Stimulated activated naive CD8-positive, alpha-beta T cell treated with anti-CD3 and anti-CD28 coated beads, Interleukin-15, amount 100 ng/mL, for 72 hours (primary cell): ENCODE data around the gene KRT86.
"Not testable (repeated sequence)": the region's sequence is repeated elsewhere in the genome, so short reads cannot be mapped to it uniquely, and the experiment has no call there.

Experiments used
- ATAC-seq: fragments of 150-1000 bp; cut with Tn5 transposase; 2 replicates; pipeline ENCODE4 v1.10.0; 2021; ENCODE audit warnings: mild to moderate bottlenecking, moderate library complexity
- DNase-seq, 2 donors: peaks; one replicate each; pipeline ENCODE4 v3.0.0; 2021 to 2022
- H3K27ac Mint-ChIP-seq, 2 donors: one replicate each; pipeline ENCODE4 v1.8.0; 2022; ENCODE audit warnings: mild to moderate bottlenecking in 2 of 2, mixed read lengths in 2 of 2, moderate library complexity in 2 of 2
- H3K27me3 Mint-ChIP-seq: one replicate; pipeline ENCODE4 v1.8.0; 2022; ENCODE audit warnings: mixed read lengths
- H3K4me1 Mint-ChIP-seq: one replicate; pipeline ENCODE4 v1.8.0; 2022; ENCODE audit warnings: mild to moderate bottlenecking, mixed read lengths
- H3K4me3 Mint-ChIP-seq, 2 donors: one replicate each; pipeline ENCODE4 v1.8.0; 2022; ENCODE audit warnings: mild to moderate bottlenecking in 2 of 2, mixed read lengths in 2 of 2, moderate library complexity in 1 of 2
- H3K9me3 Mint-ChIP-seq, 2 donors: one replicate each; pipeline ENCODE4 v1.8.0; 2022; ENCODE audit warnings: mixed read lengths in 2 of 2

Gene KRT86

DNA sequence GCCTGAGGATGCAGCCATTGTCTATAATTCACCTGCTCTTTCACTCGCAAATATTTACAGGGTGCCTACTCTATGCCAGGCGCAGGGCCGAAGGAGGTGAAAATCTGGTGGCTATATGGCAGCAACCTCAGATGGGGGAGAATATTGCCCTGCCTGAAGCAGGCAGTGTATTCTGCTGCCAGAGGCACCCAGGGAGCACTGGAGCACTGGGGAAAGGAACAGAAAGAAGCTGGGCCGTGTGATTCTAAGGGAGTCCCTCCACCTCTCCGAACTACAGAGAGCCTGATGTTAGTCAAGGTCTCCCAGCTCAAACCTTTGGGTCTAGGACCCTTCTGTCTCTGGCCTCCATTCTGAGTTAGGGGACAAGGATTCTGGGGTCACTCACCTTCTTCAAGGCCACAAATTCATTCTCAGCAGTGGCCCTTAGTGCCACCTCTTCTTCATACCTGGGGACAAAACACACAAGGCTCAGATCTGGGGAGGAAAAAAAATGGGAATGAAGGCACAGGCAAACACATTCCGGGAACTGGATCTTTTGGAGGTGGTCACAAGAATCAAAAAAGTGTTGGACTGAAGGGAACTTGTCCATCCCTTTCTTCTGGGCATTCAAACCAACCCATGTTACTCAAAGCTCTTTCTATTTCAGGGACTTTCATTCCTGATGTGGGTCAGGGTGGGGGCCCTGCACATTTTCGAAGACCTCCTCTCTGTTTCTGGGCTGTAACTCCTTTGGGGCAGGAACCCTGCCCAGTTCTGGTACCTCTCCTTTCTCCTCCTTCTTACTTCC is 19.3 kb upstream of the KRT86 start:
- Mint-ChIP-seq H3K27ac (no peak overlapping the region), H3K27me3 (peaks cover 92% of the 10 kb centered on the region)

DNA sequence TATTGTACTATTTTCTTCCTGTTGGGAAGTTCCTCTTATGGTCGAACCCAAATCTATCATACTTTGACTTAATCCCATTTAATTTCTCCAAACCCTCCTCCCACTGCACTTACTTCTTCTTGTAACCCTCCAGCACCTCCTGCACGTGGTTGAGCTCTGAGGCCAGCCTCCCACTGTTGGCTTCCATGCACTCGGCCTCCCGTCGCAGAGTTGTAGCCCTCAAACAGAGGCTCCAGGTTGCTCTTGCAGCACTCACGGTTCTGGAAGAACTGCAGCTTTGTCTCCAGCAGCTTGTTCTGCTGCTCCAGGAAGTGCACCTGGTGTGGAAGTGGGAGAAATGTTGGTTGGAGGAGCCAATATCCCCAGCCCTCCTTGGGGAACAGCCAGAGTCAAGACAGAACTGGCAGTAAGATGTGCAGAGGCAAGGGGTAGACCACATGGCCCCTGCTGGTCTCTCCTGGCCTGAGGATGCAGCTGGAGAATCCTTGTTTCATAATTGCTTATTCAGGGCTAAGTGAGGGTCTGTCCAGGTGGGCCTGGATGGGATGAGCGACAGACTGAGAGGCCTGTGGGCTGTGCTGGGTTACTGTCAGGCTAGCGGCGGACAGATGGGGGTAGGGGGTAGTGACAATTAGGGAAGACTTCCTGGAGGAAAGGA is 18.4 kb upstream of the KRT86 start:
- H3K27me3 Mint-ChIP-seq = peaks cover 92% of the 10 kb centered on the region
- DNase-seq (no peak), ATAC-seq (no peak)
- no peak overlapping the region for H3K27ac Mint-ChIP-seq
- no peaks in the 10 kb centered on the region for H3K9me3 Mint-ChIP-seq
- H3K4me1 Mint-ChIP-seq = peaks cover 30% of the 10 kb centered on the region
- H3K4me3 Mint-ChIP-seq = no peak overlapping the region

More for the DNA sequence above, 19.3 kb upstream of the KRT86 start:
- Mint-ChIP-seq H3K4me3 (no peak overlapping the region), H3K4me1 (peaks cover 31% of the 10 kb centered on the region), H3K9me3 (no peaks in the 10 kb centered on the region)
- DNase-seq (no peak), ATAC-seq (no peak)

DNA sequence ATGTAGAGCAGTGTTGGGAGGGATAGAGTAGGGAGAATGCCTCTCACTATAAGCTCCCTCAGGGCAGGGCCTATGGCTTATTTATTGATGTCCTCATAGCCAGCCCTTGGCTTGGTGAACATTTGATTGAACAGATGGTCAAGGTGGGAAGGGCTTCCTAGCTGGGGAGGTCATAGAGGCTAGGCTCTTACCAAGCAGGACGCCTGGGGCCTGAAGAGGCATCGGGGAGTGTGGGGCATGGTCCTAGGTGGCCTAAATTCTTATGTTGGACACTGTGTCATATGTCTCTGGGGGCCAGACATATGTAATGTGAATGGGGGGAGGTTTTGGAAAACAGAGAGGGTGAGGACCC is 17.9 kb upstream of the KRT86 start:
- no peaks in the 10 kb centered on the region for H3K9me3 Mint-ChIP-seq
- H3K4me3 Mint-ChIP-seq = no peak overlapping the region
- DNase-seq (no peak), ATAC-seq (no peak)
- no peak overlapping the region for H3K27ac Mint-ChIP-seq
- peaks cover 92% of the 10 kb centered on the region for H3K27me3 Mint-ChIP-seq
- H3K4me1 Mint-ChIP-seq = peaks cover 25% of the 10 kb centered on the region

DNA sequence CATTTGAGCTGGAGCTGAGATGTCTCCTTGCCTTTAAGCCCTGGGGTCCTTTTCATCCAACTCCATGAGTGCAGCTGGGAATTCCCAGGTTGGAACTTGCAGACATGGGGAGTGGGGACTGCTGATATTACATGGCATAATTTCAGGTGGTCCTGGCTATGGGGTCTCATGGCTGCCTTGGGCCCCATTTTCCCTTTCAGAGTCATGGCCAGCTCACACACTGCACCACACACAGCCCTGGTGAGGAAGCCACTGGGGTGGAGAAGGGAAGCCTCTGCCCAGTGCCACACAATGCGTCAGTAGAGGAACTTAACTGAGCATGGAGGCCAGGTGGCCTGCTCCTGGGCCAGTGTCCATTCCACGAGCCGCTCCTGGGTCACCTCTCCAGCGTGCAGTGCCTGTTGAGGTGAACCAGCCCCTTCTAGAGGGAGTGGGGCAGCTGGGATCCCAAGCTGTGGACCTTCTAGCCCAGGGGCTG is 17.3 kb upstream of the KRT86 start:
- peaks cover 19% of the 10 kb centered on the region for H3K4me1 Mint-ChIP-seq
- DNase-seq (no peak), ATAC-seq (peak; percentile 27)
- H3K9me3 Mint-ChIP-seq = no peaks in the 10 kb centered on the region
- no peak overlapping the region for H3K27ac Mint-ChIP-seq
- no peak overlapping the region for H3K4me3 Mint-ChIP-seq
- peaks cover 94% of the 10 kb centered on the region for H3K27me3 Mint-ChIP-seq

DNA sequence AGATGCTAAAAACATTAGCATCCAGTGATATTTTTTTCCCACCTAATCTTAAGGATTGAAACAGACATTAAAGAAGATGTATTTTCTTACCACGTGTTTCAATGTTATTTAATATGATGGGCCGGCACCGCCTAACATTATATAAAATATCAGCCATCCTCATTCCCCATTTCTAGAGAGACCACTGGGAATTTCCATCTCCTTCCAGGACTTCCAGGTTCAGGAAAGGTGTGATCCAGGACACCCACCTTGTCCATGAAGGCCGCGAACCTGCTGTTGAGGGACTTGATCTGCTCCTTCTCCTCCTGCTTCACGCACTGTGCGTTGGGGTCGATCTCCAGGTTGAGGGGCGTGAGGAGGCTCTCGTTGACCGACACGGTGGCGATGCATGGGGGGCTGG is 16.5 kb upstream of the KRT86 start:
- DNase-seq, H3K9me3 Mint-ChIP-seq, ATAC-seq, H3K27ac Mint-ChIP-seq: not testable (repeated sequence)
- peak overlapping the region in 1 of 2 donors; percentile 4 for H3K4me3 Mint-ChIP-seq
- H3K27me3 Mint-ChIP-seq = peaks cover 96% of the 10 kb centered on the region
- H3K4me1 Mint-ChIP-seq = peaks cover 18% of the 10 kb centered on the region

DNA sequence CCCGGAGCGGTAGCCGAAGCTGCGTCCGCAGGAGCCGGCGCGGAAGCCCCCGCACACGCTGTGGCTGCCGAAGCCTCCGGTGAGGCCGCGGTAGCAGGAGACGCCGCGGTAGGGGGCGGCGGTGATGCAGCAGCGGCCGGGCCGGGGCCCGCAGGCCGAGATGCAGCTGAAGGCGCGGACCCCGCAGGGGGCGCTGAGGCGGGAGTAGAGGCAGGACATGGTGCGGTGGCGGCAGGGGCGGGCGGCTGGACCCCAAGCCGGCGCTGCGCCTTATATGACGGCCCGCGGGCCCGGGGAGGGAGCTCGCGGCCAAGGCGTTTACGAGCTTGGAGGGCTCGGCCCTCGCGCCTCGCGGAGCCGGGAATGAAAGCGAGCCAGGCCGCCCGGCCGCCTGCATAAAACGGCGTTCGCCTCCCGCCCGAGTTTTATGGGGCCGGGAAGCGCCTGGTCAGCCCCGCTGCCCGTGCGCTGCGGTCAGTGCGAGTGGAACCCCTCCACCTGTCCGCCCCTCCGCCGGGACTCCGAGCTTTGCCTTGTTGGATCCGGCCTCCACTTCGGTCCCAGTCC is 16.0 kb upstream of the KRT86 start:
- DNase-seq (no peak), ATAC-seq (no peak)
- Mint-ChIP-seq H3K4me3 (peak overlapping the region in 1 of 2 donors; percentile 4), H3K4me1 (peaks cover 18% of the 10 kb centered on the region), H3K27ac (no peak overlapping the region), H3K27me3 (peaks cover 91% of the 10 kb centered on the region), H3K9me3 (no peaks in the 10 kb centered on the region)

DNA sequence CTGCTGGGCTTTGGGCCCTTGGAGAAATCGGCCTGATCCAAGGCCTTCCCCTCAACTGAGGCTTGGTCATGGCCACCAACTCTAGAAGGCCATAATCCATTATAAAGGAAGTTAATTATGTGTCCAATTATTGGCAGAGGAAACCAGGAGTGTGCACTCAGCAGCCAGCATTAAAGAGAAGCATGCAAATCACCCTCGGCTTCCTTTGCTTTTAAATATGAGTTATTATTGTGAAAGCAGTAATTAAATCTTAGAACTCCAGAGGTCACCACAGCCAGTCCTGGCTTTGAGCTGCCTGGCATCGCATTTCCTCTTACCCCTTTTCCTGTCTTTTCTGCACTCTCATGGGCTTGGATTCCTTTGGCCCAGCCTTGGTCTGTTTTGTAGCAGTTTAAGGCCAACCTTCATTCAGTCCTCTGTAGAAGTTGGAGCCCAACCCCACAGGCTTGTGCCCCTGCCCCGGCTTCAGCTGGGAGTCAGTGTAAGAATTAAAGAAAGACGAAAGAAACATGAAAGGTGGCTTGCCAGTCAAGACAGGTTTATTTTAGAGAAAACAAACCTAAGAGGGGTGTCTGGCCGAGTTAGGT is 14.7 kb upstream of the KRT86 start:
- H3K27ac Mint-ChIP-seq = no peak overlapping the region
- no peak for ATAC-seq
- no peak overlapping the region for H3K4me3 Mint-ChIP-seq
- peaks cover 18% of the 10 kb centered on the region for H3K4me1 Mint-ChIP-seq
- no peaks in the 10 kb centered on the region for H3K9me3 Mint-ChIP-seq
- DNase-seq = no peak
- peaks cover 87% of the 10 kb centered on the region for H3K27me3 Mint-ChIP-seq

DNA sequence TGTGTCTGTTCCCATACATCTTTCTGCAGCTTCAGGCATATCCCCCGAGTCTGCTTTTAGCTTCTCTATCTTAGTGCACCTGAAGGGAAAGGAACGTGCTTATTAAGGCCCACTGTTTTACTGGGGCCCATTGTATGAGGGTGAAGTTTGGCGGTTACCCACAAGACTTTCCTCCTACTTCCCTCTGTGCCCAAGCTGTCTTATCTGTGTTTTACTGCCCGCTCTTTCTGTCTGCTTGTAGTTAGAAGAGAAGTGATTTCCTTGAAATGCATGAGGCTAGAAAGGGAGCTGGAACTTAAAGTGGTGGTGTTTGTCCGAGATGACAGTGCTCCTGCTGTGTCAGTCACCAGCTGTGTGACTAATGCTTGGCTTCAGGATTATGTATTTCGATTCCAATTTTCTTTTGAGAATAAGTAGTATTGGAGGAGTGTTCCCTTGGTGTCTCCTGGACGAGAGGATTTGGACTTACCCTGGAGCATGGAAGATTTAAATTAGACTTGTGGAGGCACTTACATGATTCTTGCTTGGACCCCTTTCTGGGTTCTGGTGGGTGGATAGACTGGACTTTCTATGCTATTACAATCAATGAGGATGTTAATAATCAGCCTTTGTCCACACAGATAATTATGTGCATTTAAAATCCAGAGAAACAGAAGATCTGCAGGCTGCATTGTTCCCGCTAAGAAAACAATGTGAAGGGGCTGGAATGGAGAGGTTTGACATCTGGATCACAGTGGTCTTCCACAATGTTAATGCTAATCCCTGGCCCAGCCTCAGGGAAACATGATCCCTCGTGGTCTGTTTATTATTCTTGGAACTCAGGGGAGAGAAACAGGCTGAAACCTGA is 13.9 kb upstream of the KRT86 start:
- Mint-ChIP-seq H3K27me3 (peaks cover 78% of the 10 kb centered on the region), H3K27ac (no peak overlapping the region), H3K4me1 (peaks cover 18% of the 10 kb centered on the region), H3K9me3 (no peaks in the 10 kb centered on the region), H3K4me3 (no peak overlapping the region)
- ATAC-seq (no peak), DNase-seq (no peak)

DNA sequence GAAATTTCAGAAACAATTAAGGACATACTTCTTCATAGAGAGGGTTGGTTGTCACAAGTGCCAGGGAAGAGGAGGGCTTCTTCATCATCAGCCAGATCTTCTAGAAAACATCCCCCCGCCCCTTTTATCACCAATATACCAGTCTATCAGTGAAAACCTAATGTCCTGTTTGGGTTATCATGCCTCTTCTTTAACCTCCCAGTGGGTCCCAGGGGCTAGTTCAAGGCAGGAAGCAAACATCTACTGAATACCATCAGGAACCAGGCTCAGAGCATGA is 13.3 kb upstream of the KRT86 start:
- Mint-ChIP-seq H3K4me3 (no peak overlapping the region), H3K9me3 (no peaks in the 10 kb centered on the region), H3K4me1 (peaks cover 18% of the 10 kb centered on the region), H3K27ac (peak overlapping the region in 1 of 2 donors; percentile 1), H3K27me3 (peaks cover 73% of the 10 kb centered on the region)
- DNase-seq (no peak), ATAC-seq (no peak)

DNA sequence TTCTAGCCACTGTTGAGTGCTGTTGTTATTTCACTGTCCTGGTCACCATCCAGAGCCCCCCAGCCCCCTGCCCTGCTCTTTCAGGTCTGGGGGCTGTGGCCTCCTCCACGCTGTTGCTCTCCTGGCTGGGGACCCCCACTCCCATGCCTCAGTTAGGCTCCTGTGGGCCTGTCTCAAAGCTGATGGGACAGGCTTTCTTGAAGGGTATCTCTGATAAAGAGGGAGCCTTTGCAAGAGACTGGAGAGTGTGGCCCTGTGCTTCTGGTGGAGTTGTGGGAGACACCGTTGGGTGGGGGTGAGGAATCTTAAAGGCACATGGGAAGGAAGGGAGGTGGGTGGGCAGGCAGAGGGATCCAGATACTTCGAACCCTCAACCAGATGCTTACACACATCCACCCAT is 12.2 kb upstream of the KRT86 start:
- H3K4me1 Mint-ChIP-seq = peaks cover 18% of the 10 kb centered on the region
- H3K27ac Mint-ChIP-seq = no peak overlapping the region
- H3K27me3 Mint-ChIP-seq = peaks cover 66% of the 10 kb centered on the region
- no peak for DNase-seq
- H3K9me3 Mint-ChIP-seq = no peaks in the 10 kb centered on the region
- no peak for ATAC-seq
- H3K4me3 Mint-ChIP-seq = no peak overlapping the region

DNA sequence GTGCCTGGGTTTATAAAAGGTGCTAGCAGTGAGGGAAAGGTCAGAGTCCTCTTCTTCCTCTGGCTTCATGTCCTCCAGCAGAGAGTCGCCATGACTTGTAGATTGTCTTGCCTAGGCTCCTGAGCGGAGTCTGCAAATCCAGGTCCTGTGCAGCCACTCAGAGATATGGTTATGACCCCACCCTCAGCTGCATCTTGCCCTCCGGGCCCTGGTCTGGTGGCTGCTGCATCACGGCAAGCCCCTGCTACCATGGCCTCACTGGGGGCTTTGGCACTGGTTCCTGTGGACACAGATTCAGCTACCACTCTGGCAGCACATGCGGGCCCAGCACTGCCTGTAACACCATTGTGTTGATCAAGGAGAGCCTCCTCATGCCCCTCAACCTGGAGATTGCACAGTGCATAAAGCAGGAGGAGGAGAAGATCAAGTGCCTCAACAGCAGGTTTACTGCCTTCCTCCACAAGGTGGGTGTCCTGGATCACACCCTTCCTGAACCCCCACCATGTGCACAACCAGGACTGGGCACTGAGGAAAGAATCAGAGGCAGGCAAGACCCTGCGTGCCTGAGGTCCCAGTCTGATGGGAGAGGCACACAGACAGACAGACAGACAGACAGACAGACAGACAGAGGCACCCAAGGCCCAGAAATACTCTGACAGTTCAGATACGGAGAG is 10.5 kb upstream of the KRT86 start:
- H3K4me3 Mint-ChIP-seq = no peak overlapping the region
- H3K4me1 Mint-ChIP-seq = peaks cover 14% of the 10 kb centered on the region
- no peaks in the 10 kb centered on the region for H3K9me3 Mint-ChIP-seq
- ATAC-seq (no peak), DNase-seq (no peak)
- peaks cover 50% of the 10 kb centered on the region for H3K27me3 Mint-ChIP-seq
- H3K27ac Mint-ChIP-seq = no peak overlapping the region

DNA sequence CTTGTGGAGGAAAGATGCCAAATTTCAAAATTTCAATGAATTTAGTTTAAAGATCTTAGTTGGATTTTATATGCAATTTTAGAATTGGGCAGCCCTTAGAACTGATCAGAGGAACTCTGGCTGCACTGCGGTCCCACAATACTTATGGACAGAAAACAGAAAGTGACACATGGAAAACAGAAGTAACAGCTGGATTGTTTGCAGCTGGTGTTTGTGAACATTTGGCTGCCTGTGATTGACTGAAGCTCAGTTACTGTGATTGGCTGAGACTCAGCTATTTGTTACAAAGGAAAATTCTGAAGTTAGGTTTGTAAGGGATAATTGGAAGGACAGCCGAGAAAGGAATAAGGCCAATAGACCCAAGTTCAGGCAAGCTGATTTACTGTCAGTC is 10.0 kb upstream of the KRT86 start:
- Mint-ChIP-seq H3K9me3 (no peaks in the 10 kb centered on the region), H3K4me3 (no peak overlapping the region), H3K4me1 (peaks cover 10% of the 10 kb centered on the region), H3K27ac (no peak overlapping the region), H3K27me3 (peaks cover 45% of the 10 kb centered on the region)
- DNase-seq (no peak), ATAC-seq (no peak)

DNA sequence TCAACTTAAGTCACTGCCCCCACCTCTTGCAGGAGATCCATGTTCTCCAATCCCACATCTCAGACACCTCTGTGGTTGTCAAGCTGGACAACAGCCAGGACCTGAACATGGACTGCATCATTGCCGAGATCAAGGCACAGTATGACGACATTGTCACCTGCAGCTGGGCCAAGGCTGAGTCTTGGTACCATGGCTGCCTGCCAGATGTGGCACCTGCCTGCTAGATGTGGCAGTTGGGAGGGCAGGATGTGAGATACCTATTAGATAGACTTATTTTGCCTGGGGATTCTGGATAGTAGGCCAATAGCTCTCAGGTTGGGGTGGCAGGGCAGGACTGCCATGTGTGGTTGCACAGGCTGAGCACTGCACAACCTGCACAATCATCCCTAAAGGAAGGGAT is 7.9 kb upstream of the KRT86 start:
- Mint-ChIP-seq H3K4me3 (no peak overlapping the region), H3K4me1 (no peaks in the 10 kb centered on the region), H3K27me3 (peaks cover 34% of the 10 kb centered on the region), H3K9me3 (no peaks in the 10 kb centered on the region), H3K27ac (no peak overlapping the region)
- no peak for ATAC-seq
- no peak for DNase-seq

DNA sequence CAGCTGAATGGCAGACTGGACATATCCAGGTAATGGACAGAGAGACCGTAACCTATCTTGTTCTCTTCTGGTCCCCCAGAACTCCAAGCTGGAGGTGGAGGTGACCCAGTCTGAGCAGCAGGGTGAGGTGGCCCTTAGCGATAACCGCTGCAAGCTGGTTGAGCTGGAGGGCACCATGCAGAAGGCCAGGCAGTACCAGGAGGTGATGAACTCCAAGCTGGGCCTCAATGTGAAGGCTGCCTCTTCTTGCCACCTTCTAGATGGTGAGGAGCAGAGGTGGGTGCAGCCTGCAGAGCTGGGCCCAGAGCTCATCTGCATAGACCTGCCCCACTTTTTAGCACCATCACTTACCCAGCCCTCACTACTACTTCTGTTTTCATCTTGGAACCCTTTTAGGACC is 7.2 kb upstream of the KRT86 start:
- H3K27me3 Mint-ChIP-seq = peaks cover 32% of the 10 kb centered on the region

DNA sequence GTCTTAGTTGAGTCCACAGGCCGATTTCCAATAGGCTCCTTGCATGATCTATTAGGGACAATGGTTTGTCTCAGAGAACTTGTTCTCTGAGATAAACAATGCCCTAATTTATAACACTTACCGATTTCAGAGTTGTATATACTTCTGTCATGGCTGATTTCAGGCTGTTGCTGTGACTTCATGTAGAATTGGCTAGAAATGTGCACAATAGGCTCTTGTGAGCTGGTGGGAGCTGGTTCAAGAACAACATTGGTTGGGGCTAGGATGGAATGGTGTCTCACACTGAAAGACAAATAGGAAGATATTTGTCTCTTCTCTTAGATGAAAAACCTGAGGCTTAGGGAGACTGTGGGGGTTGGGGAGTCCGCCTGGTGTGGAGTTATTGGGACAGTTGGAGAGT is 6.7 kb upstream of the KRT86 start:
- H3K9me3 Mint-ChIP-seq = no peaks in the 10 kb centered on the region
- ATAC-seq (no peak), DNase-seq (no peak)
- H3K27ac Mint-ChIP-seq = no peak overlapping the region
- H3K4me3 Mint-ChIP-seq = no peak overlapping the region
- H3K4me1 Mint-ChIP-seq = no peaks in the 10 kb centered on the region
- H3K27me3 Mint-ChIP-seq = peaks cover 28% of the 10 kb centered on the region

More for the DNA sequence above, 7.2 kb upstream of the KRT86 start:
- Mint-ChIP-seq H3K4me3 (no peak overlapping the region), H3K9me3 (no peaks in the 10 kb centered on the region), H3K4me1 (no peaks in the 10 kb centered on the region), H3K27ac (no peak overlapping the region)
- no peak for ATAC-seq
- no peak for DNase-seq
